GM12873 (cell line): ENCODE data around the gene WWOX.

ENCODE experiments used
- TF ChIP-seq, protein P1 (sequence below): IDR thresholded peaks from 2 replicates; pipeline ENCODE4 v1.5.1; 2012; ENCODE audit warnings: low read depth, mild to moderate bottlenecking, moderate library complexity, low read length, control low read depth; ENCODE audit not compliant: insufficient read depth; ENCODE audit errors: missing control alignments

The WWOX gene

DNA sequence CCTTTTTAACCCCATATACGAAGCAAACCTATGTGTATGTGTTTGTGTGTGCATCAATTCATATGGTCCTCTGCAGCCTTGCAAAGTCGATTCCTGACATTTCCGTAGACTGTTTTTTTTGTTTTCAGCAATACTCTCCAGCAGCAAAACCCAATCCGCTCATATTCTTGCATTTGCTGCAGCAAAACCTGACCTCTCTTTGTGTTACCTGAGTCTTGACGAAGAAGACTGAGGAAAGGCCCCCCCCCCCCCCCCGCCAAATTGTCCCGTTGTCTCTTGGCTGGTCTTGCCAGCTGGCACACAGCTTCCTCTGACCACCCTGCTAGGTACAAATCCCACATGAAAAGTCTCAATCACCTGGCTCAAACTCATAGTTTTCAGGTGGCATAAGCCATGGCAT lies 494.7 kb downstream of the WWOX start:
- TF ChIP-seq, protein P1, sequence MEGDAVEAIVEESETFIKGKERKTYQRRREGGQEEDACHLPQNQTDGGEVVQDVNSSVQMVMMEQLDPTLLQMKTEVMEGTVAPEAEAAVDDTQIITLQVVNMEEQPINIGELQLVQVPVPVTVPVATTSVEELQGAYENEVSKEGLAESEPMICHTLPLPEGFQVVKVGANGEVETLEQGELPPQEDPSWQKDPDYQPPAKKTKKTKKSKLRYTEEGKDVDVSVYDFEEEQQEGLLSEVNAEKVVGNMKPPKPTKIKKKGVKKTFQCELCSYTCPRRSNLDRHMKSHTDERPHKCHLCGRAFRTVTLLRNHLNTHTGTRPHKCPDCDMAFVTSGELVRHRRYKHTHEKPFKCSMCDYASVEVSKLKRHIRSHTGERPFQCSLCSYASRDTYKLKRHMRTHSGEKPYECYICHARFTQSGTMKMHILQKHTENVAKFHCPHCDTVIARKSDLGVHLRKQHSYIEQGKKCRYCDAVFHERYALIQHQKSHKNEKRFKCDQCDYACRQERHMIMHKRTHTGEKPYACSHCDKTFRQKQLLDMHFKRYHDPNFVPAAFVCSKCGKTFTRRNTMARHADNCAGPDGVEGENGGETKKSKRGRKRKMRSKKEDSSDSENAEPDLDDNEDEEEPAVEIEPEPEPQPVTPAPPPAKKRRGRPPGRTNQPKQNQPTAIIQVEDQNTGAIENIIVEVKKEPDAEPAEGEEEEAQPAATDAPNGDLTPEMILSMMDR = no peak

DNA sequence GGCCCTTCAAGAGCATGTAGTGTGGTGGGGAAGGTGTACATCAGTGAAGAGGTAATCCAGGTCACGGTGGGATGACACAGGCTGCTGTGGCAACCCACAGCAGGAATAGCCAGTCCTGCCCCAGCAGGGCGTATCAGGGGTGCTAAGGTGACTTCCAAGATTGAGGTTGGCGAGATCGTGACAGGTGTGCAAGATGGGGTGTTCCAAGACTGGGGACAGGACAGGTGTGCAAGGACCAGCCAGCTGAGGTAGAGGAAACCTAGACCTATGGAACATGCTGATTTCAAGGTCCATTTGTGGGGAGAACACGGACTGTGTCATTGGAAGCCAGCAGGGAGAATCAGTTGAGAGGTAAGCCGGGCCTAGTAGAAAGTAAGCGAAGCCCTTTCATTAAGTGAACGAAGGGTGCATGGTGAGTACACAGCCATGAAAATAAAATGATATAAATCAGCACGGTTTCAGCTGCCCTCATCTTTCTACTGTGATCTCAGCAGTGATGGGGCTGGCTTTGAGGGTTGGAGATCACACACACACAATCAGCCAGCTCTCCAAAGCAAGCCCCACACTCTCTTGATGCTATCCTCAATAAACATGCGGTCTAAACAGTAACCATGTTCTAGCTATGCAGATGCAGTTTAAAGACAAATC lies 497.0 kb downstream of the WWOX start:
- TF ChIP-seq, protein P1 = no peak

DNA sequence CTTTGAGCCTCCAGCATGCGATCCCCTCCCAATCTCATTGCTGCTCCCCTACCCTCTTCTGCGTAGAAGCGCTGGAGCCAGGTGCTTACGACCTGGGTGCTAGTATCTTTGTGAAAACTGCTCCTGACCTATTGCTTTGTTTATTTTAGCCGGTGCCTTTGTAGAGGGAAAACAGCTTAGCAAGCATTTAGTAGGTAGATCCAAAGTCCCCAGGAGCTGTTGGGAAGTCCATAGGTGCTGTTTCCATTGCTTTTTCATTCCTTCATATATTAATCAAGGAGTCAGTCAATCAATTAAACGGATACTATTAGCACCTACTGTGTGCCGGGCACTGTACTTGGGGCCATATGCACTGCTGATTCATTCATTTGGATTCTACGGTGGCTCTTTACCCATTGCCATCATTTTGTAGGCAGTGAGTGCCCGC lies 497.6 kb downstream of the WWOX start:
- TF ChIP-seq, protein P1 = no peak

DNA sequence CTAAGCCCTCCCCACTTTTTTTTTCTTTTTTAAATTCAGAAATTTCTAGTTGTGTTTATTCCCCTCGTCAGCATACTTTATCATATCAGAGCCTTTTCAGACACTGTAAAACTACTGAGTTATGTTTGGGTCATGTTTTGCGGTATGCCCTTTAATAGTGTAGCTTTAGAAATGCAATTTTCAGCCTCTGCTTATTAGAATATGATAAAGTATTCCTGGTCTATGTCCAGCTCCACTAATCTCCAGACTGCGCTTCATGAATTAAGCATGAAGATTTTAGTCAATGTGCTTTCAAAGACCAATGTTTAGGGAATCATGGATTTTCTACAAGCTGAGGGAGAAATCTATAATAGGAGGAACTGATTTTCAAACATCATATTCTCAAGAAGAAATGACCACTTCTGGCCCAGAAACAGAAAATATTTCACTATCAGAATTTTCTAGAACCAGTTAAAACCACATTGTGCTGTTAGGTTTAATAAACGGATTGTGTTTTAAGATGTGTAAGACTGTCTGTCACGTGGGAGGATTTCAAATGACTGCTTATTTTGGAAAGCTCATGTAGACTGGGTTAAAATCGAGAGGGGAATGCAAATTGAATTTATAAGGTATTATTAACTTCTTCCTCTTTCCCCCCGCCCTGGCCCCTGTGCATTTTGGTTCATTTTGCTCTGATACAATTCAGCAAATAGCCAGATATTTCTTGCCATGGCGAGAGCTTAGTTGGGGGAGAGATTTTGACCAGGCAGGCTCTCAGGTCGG lies 498.5 kb downstream of the WWOX start:
- TF ChIP-seq, protein P1 = no peak

DNA sequence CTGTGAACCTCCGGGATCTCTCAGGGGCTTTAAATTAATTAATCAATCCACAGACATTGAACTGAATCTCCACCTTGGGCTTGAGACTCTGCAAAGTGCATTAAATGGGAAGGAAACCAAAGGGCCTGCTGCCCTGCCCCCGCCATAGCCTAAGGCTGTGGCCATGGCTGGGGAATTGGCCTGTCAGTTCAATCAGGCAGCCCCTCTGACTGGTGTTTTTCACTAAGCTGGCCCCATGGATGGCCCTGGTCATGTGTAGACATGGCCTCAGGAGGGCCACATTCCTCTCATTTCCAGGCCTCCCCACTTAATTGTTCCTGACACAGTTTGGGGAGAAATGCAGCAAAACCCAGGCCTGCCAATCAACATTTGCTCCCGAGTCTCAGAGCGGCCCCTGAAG lies 499.8 kb downstream of the WWOX start:
- TF ChIP-seq, protein P1 = no peak

DNA sequence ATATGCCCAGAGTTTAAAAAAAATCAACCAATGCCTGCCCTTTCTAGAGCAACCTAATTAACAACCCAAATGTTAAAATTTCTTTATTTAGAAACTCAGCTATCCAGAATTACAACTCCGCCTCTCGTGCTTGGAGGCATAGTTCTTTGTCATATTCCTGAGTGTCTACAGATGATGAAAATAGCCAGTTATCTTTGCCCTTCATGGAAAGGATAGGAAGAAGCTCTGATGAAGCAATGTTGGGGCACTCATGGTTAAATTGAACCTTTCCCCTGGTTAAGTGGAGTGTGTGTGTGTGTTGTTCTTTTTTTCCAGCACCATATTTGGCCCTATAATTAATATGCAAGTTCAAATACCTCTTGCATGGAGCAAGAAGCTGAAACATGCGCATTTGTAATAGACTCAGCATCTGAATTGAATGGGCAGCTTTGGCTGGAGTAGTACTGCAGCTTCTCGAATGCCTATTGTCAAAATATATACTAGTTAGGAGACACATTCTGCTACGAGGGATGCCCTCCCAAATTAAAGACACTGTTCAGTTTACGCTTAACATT lies 506.2 kb downstream of the WWOX start:
- TF ChIP-seq, protein P1 = no peak

DNA sequence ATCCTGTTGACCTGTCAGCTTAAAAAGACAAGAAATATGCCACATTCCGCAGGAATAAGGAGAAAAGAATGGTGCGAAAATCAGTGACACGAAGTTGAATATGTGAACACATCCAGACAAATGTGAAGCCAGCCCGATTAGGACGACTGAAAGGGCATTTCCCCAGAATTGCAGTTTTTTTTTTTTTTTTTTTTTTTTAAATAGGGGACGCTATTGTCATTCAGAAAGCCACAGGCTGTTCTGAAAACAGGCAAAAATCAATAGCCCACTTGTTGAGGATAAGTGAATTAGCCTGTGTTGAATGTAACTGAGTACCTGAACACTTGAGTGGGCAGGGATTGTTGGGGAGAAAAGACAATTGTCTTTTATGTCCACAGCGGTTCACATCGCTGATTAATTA lies 507.1 kb downstream of the WWOX start:
- TF ChIP-seq, protein P1 = no peak
